Stomach (tissue), 4 donors: ENCODE results near the gene SLC5A10.

Experiments used
- EP300 ChIP-seq: sonication (generic); formaldehyde crosslinking; IDR thresholded peaks from one replicate; pipeline ENCODE4 v1.6.1; 2017; ENCODE audit warnings: antibody characterized with exemption
- POLR2A ChIP-seq, 4 donors: fragments of 450-650 bp; IDR thresholded peaks; one replicate each; pipeline ENCODE4 v1.6.1; 2016; ENCODE audit warnings: antibody characterized with exemption in 4 of 4, control low read depth in 2 of 4, mild to moderate bottlenecking in 1 of 4, moderate library complexity in 1 of 4
- TF ChIP-seq, protein P1 (sequence below), 7 experiments: fragments of 450-650 bp in 4 of 7; fragments of 200-600 bp in 3 of 7; sonication (generic) in 3 of 7; IDR thresholded peaks; one replicate each; pipeline ENCODE4 v1.5.1; 2016 to 2019; ENCODE audit warnings: antibody characterized with exemption in 7 of 7, control low read depth in 2 of 7, mild to moderate bottlenecking in 1 of 7

DNA sequence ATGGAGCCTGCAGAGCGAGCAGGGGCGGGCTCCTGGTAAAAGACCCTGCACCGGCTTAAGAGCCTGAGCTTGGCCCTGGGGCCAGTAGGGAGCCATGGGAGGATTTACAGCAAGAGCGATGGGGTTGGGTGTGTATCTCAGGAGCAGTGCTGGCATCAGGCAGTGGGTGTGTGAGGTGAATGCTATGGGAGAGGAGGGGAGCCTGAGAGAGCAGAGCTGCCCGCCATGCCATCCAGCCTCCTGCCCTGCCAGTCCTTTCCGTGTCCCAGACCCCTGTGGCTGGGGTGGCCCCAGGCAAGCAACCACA, 29.3 kb downstream of the SLC5A10 start:
- TF ChIP-seq, protein P1, sequence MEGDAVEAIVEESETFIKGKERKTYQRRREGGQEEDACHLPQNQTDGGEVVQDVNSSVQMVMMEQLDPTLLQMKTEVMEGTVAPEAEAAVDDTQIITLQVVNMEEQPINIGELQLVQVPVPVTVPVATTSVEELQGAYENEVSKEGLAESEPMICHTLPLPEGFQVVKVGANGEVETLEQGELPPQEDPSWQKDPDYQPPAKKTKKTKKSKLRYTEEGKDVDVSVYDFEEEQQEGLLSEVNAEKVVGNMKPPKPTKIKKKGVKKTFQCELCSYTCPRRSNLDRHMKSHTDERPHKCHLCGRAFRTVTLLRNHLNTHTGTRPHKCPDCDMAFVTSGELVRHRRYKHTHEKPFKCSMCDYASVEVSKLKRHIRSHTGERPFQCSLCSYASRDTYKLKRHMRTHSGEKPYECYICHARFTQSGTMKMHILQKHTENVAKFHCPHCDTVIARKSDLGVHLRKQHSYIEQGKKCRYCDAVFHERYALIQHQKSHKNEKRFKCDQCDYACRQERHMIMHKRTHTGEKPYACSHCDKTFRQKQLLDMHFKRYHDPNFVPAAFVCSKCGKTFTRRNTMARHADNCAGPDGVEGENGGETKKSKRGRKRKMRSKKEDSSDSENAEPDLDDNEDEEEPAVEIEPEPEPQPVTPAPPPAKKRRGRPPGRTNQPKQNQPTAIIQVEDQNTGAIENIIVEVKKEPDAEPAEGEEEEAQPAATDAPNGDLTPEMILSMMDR (IDR thresholded peaks at IDR 0.05) = no peak
- no peak for TF ChIP-seq POLR2A (IDR thresholded peaks at IDR 0.05)
- no peak for TF ChIP-seq EP300
